Ishikawa (cell line): ENCODE results near the gene CXCL6.

Experiments
- CEBPB ChIP-seq: IDR thresholded peaks from 2 replicates; pipeline ENCODE4 v1.6.1; 2012
- CREB1 ChIP-seq: IDR thresholded peaks from 2 replicates; pipeline ENCODE4 v1.6.1; 2012; ENCODE audit warnings: low read depth
- EGR1 ChIP-seq: IDR thresholded peaks from 2 replicates; pipeline ENCODE4 v1.6.1; 2012
- EP300 ChIP-seq: IDR thresholded peaks from 2 replicates; pipeline ENCODE4 v1.6.1; 2012; ENCODE audit warnings: borderline replicate concordance
- FOXM1 ChIP-seq: IDR thresholded peaks from 2 replicates; pipeline ENCODE4 v1.6.1; 2012; ENCODE audit warnings: low read depth, borderline replicate concordance
- MAX ChIP-seq: IDR thresholded peaks from 2 replicates; pipeline ENCODE4 v1.6.1; 2012
- NFIC ChIP-seq: IDR thresholded peaks from 2 replicates; pipeline ENCODE4 v1.6.1; 2012
- RAD21 ChIP-seq: IDR thresholded peaks from 2 replicates; pipeline ENCODE4 v1.6.1; 2012; ENCODE audit warnings: low read depth
- REST ChIP-seq: IDR thresholded peaks from 2 replicates; pipeline ENCODE4 v1.6.1; 2012; ENCODE audit warnings: low read depth, mild to moderate bottlenecking
- TAF1 ChIP-seq: IDR thresholded peaks from 2 replicates; pipeline ENCODE4 v1.6.1; 2012; ENCODE audit warnings: low read depth, mild to moderate bottlenecking
- TCF12 ChIP-seq: IDR thresholded peaks from 2 replicates; pipeline ENCODE4 v1.6.1; 2012; ENCODE audit warnings: low read depth
- TEAD4 ChIP-seq: IDR thresholded peaks from 2 replicates; pipeline ENCODE4 v1.6.1; 2012
- USF1 ChIP-seq: IDR thresholded peaks from 2 replicates; pipeline ENCODE4 v1.6.1; 2012
- YY1 ChIP-seq: IDR thresholded peaks from 2 replicates; pipeline ENCODE4 v1.6.1; 2012; ENCODE audit warnings: low read depth
- ZBTB7A ChIP-seq: IDR thresholded peaks from 2 replicates; pipeline ENCODE4 v1.6.1; 2012; ENCODE audit warnings: low read depth

The CXCL6 gene

GRCh38 chr4:73841243-73841925 lies 4.9 kb downstream of the CXCL6 start:
- no peak for TF ChIP-seq RAD21
- no peak for TF ChIP-seq USF1
- TF ChIP-seq ZBTB7A = no peak
- TF ChIP-seq TEAD4 = no peak
- no peak for TF ChIP-seq REST
- no peak for TF ChIP-seq YY1
- TF ChIP-seq MAX = no peak
- TF ChIP-seq TCF12 = no peak
- no peak for TF ChIP-seq EP300
- no peak for TF ChIP-seq CEBPB
- TF ChIP-seq TAF1 = no peak
- TF ChIP-seq NFIC = no peak
- TF ChIP-seq FOXM1 = no peak
- no peak for TF ChIP-seq CREB1

GRCh38 chr4:73842696-73843095 lies 6.2 kb downstream of the CXCL6 start:
- TF ChIP-seq TEAD4 (no peak), FOXM1 (no peak), CEBPB (no peak), ZBTB7A (no peak), USF1 (no peak), YY1 (no peak), MAX (no peak), EP300 (no peak), TAF1 (no peak), CREB1 (no peak), EGR1 (no peak), TCF12 (no peak)

GRCh38 chr4:73843369-73843768 lies 6.9 kb downstream of the CXCL6 start:
- TF ChIP-seq EP300 (no peak), TCF12 (no peak), REST (no peak), CEBPB (no peak), NFIC (no peak), TEAD4 (no peak), EGR1 (no peak), MAX (no peak), CREB1 (no peak), TAF1 (no peak), YY1 (no peak), RAD21 (no peak), ZBTB7A (no peak), FOXM1 (no peak), USF1 (no peak)

GRCh38 chr4:73844345-73844744 lies 7.9 kb downstream of the CXCL6 start:
- TF ChIP-seq USF1 (no peak), YY1 (no peak), ZBTB7A (no peak), RAD21 (no peak), EP300 (no peak), TCF12 (no peak), REST (no peak), MAX (no peak), NFIC (no peak), EGR1 (no peak), CEBPB (no peak), CREB1 (no peak), FOXM1 (no peak), TAF1 (no peak), TEAD4 (no peak)
